NT2/D1 (cell line): ENCODE results near the gene SDCCAG8.

Source experiments
- SUZ12 ChIP-seq: IDR thresholded peaks from 2 replicates; pipeline ENCODE4 v1.6.1; 2011; ENCODE audit not compliant: insufficient read length, insufficient read depth; ENCODE audit errors: extremely low read depth
- ZNF274 ChIP-seq: IDR thresholded peaks from 2 replicates; pipeline ENCODE4 v1.6.1; 2011; ENCODE audit warnings: mild to moderate bottlenecking, low read depth, low read length

GRCh38 chr1:243473227-243474135, 217.6 kb downstream of the SDCCAG8 start:
- TF ChIP-seq SUZ12 (no peak), ZNF274 (no peak)
